ENCODE measurements around the gene PPM1N. TPM values are rescaled to one million over a fixed set of nuclear protein-coding genes. Genes with fewer than 3 reads are reported as not detected.
"Not testable (repeated sequence)": the region's sequence is repeated elsewhere in the genome, so short reads cannot be mapped to it uniquely, and the experiment has no call there.

The PPM1N gene
- total RNA-seq, 3 donors from 2014 or later = 1.1 to 1.4 (median 1.3) TPM

DNA sequence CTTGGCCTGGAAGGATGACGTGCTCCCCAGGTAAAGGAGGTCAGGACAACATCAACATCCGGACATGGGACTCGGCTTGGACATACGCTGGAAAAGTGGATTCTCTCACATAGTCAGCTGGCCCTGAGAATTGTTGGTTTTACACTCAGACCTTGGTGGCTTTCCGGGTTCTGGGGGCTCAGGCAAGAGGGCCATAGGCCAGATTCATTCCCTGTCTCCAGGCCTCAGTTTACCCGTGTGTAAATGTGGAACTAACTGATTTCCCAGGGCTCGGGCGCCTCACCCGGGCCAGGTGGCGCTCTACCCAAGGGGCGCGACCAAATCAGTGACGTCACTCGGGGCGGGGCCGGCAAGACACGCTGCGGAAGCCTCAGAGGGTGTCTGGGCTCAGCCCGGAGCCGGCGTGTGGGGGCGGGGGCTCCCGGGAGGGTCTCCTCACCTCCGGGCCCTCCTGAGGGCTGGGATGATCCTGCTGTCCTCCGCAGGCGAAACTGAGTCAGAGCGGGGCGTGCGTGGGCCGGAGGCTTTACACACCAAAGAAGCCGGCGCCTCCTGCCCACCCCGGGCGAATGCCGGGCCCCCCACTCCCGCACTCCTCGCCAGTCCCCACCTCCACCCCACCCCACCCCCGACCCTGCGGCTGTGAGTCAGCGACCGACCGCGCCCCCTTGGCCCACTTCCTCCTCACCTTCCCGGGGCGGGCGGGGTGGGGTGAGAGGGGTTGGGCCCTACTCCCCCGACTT is 8.2 kb downstream of the PPM1N start:
- ATAC-seq (peak; percentile 79 to 80), DNase-seq (peak; percentile 100)
- no peaks in the 10 kb centered on the region for H3K36me3 Mint-ChIP-seq (ENCODE audit: insufficient read depth)
- peaks cover 34% of the 10 kb centered on the region for H3K4me1 Mint-ChIP-seq (ENCODE audit: low read depth)
- no peaks in the 10 kb centered on the region for H3K9me3 Mint-ChIP-seq
- no peaks in the 10 kb centered on the region for H3K27me3 Mint-ChIP-seq (ENCODE audit: low read depth)
- peak overlapping the region; percentile 89 for H3K4me3 Mint-ChIP-seq

- ATAC-seq (peak; percentile 69 to 70), DNase-seq (peak; percentile 86)
- Mint-ChIP-seq H3K4me1 (ENCODE audit: low read depth) (peaks cover 38% of the 10 kb centered on the region), H3K9me3 (no peaks in the 10 kb centered on the region), H3K36me3 (ENCODE audit: insufficient read depth) (no peaks in the 10 kb centered on the region), H3K27me3 (ENCODE audit: low read depth) (no peaks in the 10 kb centered on the region), H3K4me3 (peak within 1 kb of the TSS; percentile 89)
These were observed 9.0 kb downstream of the PPM1N start, which contains the start of gene VASP for GRCh38 chr19:45506989-45507871. Gene VASP, plus strand, starts transcription at chr19:45507479. Its CDS starts 293 bp downstream, at chr19:45507772.

- DNase-seq = no peak
- Mint-ChIP-seq H3K4me1 (ENCODE audit: low read depth) (peaks cover 41% of the 10 kb centered on the region), H3K36me3 (ENCODE audit: insufficient read depth) (no peaks in the 10 kb centered on the region), H3K9me3 (no peaks in the 10 kb centered on the region), H3K27me3 (ENCODE audit: low read depth) (no peaks in the 10 kb centered on the region), H3K4me3 (peak overlapping the region; percentile 88)
- no peak for ATAC-seq
These were observed 9.7 kb downstream of the PPM1N start for GRCh38 chr19:45507872-45508416.

DNA sequence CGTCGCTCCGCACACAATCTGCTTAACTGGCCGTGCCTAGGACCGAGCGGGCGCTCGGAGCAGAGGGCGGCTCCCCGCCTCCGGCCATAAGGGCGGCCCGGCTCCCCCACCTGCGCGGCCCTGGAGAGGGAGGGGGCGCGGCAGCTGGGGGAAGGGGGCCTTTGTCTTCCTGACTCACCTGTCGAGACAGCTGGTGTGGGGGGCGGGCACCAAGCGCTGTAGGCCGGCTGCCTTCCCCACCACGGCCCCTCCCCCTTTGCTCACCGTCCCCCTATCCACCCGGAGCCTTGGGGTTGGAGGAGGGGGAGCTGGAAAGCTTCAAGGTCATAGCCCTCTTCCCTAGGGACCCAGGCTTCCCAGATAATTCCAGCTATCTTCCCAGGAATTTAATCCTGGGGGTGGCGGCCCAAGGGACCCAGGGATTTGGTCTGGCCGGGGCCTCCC is 10.2 kb downstream of the PPM1N start:
- peak overlapping the region; percentile 88 for H3K4me3 Mint-ChIP-seq
- peaks cover 46% of the 10 kb centered on the region for H3K4me1 Mint-ChIP-seq (ENCODE audit: low read depth)
- DNase-seq (peak; percentile 52), ATAC-seq (no peak)
- H3K36me3 Mint-ChIP-seq (ENCODE audit: insufficient read depth) = no peaks in the 10 kb centered on the region
- no peaks in the 10 kb centered on the region for H3K27me3 Mint-ChIP-seq (ENCODE audit: low read depth)
- H3K9me3 Mint-ChIP-seq = no peaks in the 10 kb centered on the region

GRCh38 chr19:45508861-45509691 is 10.8 kb downstream of the PPM1N start:
- peak overlapping the region; percentile 88 for H3K4me3 Mint-ChIP-seq
- ATAC-seq (no peak), DNase-seq (no peak)
- no peaks in the 10 kb centered on the region for H3K27me3 Mint-ChIP-seq (ENCODE audit: low read depth)
- H3K36me3 Mint-ChIP-seq (ENCODE audit: insufficient read depth) = peaks cover 3% of the 10 kb centered on the region
- H3K9me3 Mint-ChIP-seq = no peaks in the 10 kb centered on the region
- H3K4me1 Mint-ChIP-seq (ENCODE audit: low read depth) = peaks cover 52% of the 10 kb centered on the region

- no peak for ATAC-seq
- Mint-ChIP-seq H3K4me3 (peak overlapping the region; percentile 88), H3K9me3 (no peaks in the 10 kb centered on the region), H3K36me3 (ENCODE audit: insufficient read depth) (peaks cover 3% of the 10 kb centered on the region), H3K27me3 (ENCODE audit: low read depth) (no peaks in the 10 kb centered on the region), H3K4me1 (ENCODE audit: low read depth) (peaks cover 58% of the 10 kb centered on the region)
- DNase-seq = no peak
These were observed 11.4 kb downstream of the PPM1N start for GRCh38 chr19:45509692-45510015.

- Mint-ChIP-seq H3K4me1 (ENCODE audit: low read depth) (peaks cover 61% of the 10 kb centered on the region), H3K4me3 (peak overlapping the region; percentile 88)
- H3K27me3 Mint-ChIP-seq (ENCODE audit: low read depth); H3K36me3 Mint-ChIP-seq (ENCODE audit: insufficient read depth); ATAC-seq; H3K9me3 Mint-ChIP-seq; DNase-seq: not testable (repeated sequence)
These were observed 12.1 kb downstream of the PPM1N start for GRCh38 chr19:45510352-45510751.

DNA sequence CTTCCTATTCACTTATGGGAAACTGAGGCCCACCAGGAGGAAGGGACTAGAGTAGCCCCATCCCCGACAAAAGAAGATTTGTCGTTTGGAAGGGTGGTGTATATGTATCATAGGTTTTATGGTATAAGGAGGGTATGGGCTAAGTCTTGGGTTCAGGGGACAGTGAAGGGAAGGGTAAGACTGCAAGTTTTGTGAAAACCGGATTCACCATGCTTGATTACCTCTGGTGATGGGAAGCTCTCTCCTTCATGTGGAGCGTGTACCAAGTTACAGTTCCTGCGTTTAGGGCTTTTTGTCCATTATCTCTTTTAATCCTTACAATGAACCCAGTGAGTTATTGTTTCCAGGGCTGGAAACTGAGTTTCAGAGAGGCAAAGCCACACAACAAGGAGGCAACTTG is 12.8 kb downstream of the PPM1N start:
- ATAC-seq (no peak), DNase-seq (no peak)
- Mint-ChIP-seq H3K9me3 (no peaks in the 10 kb centered on the region), H3K4me3 (peak overlapping the region; percentile 45), H3K36me3 (ENCODE audit: insufficient read depth) (peaks cover 3% of the 10 kb centered on the region), H3K27me3 (ENCODE audit: low read depth) (no peaks in the 10 kb centered on the region), H3K4me1 (ENCODE audit: low read depth) (peaks cover 61% of the 10 kb centered on the region)

GRCh38 chr19:45512881-45513483 is 14.7 kb downstream of the PPM1N start:
- Mint-ChIP-seq H3K36me3 (ENCODE audit: insufficient read depth) (peaks cover 10% of the 10 kb centered on the region), H3K4me3 (no peak overlapping the region), H3K27me3 (ENCODE audit: low read depth) (no peaks in the 10 kb centered on the region), H3K4me1 (ENCODE audit: low read depth) (peaks cover 64% of the 10 kb centered on the region), H3K9me3 (no peaks in the 10 kb centered on the region)
- DNase-seq = no peak
- ATAC-seq = no peak

DNA sequence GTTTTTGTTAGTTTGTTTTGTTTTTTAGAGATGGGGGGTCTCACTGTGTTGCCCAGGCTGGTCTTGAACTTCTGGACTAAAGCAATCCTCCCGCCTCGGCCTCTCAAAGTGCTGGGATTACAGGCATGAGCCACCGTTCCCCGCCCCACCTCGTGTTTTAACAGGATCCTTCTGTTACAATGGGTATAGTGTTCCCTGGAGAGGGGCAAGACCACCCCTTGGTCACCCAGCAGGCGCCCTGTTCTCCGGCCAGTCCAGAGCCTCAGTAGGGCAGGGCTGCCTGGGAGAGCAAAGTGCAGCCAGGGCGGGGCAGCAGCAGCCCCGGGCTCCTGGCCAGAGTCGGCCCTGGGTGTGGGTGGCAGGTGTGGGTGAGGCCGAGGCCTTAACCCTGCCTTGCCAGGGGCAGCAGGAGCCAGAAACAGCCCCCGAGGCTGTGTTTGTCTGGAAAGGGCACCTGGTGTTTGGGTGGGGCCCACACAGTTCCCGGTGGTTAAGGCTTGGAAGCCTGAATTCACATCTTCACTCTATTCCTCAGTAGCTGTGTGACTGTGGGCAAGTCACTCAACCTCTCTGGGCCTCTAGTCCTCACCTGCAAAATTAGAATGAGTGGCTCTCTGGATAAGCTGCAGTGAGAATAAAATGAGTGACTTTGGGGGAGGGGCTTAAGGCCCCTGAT is 16.3 kb downstream of the PPM1N start:
- H3K27me3 Mint-ChIP-seq (ENCODE audit: low read depth) = no peaks in the 10 kb centered on the region
- peak; percentile 53 to 60 for ATAC-seq
- no peaks in the 10 kb centered on the region for H3K9me3 Mint-ChIP-seq

DNA sequence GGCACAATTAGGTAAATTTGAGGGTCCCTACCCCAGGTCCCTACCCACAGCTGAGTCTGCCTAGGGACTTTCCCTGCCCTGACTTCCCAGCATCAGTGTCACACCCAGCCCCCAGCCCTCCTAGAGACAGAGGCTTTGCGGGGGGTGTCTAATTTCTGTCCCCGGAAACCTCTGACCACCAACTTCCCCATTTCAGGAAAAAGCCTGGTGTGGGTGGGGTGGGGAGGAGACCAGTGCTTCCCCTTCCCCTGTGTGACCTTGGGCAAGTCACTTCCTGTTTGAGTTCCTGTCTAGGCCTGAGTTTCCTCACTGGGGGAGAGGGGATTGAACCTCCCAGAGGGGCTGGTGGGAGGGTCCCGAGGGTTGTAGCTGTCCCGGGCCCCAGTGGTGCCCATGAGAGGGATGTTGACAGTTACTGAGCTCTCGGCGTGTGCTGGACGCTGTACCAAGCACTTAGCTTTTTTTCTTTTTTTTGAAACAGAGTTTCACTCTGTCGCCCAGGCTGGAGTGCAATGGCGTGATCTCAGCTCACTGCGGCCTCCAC is 16.9 kb downstream of the PPM1N start:
- Mint-ChIP-seq H3K4me3 (peak overlapping the region; percentile 13), H3K9me3 (no peaks in the 10 kb centered on the region), H3K36me3 (ENCODE audit: insufficient read depth) (peaks cover 14% of the 10 kb centered on the region), H3K27me3 (ENCODE audit: low read depth) (no peaks in the 10 kb centered on the region), H3K4me1 (ENCODE audit: low read depth) (peaks cover 54% of the 10 kb centered on the region)
- DNase-seq = no peak
- peak; percentile 52 to 67 for ATAC-seq

More for the DNA sequence above, 16.3 kb downstream of the PPM1N start:
- Mint-ChIP-seq H3K4me3 (peak overlapping the region; percentile 11), H3K4me1 (ENCODE audit: low read depth) (peaks cover 59% of the 10 kb centered on the region), H3K36me3 (ENCODE audit: insufficient read depth) (peaks cover 11% of the 10 kb centered on the region)
- no peak for DNase-seq

GRCh38 chr19:45515807-45516401 is 17.7 kb downstream of the PPM1N start:
- peaks cover 50% of the 10 kb centered on the region for H3K4me1 Mint-ChIP-seq (ENCODE audit: low read depth)
- no peaks in the 10 kb centered on the region for H3K27me3 Mint-ChIP-seq (ENCODE audit: low read depth)
- H3K4me3 Mint-ChIP-seq = no peak overlapping the region
- peaks cover 16% of the 10 kb centered on the region for H3K36me3 Mint-ChIP-seq (ENCODE audit: insufficient read depth)
- ATAC-seq = peak; percentile 12
- DNase-seq = no peak
- H3K9me3 Mint-ChIP-seq = no peaks in the 10 kb centered on the region

Measured in activated T-cell treated with anti-CD3 and anti-CD28 coated beads, Interleukin-2, amount 50 U/mL, for 4 hours (primary cell).